ENCODE measurements around the gene ADAMTS16. TPM values are rescaled to one million over a fixed set of nuclear protein-coding genes. Genes with fewer than 3 reads are reported as not detected.

Gene ADAMTS16
- total RNA-seq, 4 donors from 2014 or later, result 0.27 to 0.94 TPM; not detected in 2

DNA sequence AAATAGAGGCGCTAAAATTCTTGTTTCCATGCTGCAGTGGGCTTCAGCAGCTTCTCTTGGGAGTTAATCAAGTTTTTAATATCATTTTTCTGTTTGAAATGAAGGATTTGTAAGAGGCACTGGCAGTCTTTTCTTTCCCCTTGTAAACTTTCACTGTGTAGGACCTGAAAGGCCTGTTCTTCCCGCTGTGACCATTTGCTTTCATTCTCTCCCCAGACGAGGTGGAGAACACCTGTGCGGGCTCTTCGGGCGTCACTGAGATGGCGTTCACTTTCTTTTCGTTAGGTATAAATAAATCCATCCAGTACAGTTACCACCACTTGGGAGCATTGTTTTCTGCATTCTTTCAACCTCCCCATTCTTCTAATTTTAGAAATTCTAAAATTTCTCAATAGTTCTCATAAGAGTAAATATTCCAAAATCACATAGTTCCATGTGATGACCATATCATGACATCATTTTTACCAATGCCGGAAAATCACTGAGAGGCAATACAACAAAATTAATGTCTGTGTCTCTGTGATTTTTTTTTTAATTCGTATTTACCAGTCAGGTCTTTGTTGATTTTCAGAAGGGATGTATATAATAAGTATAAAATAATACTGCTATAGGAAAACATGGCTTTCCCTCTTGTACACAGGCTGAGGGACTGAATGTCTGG, 150.7 kb downstream of the ADAMTS16 start:
- no peak overlapping the region for H3K4me3 ChIP-seq
- ATAC-seq, result no peak
- no peaks in the 10 kb centered on the region for H3K36me3 ChIP-seq
- peaks cover 0 to 25% (median 0%) of the 10 kb centered on the region in 3 donors for H3K9me3 ChIP-seq
- H3K27ac ChIP-seq, result no peak overlapping the region
- H3K27me3 ChIP-seq, result no peaks in the 10 kb centered on the region
- TF ChIP-seq, protein P1, sequence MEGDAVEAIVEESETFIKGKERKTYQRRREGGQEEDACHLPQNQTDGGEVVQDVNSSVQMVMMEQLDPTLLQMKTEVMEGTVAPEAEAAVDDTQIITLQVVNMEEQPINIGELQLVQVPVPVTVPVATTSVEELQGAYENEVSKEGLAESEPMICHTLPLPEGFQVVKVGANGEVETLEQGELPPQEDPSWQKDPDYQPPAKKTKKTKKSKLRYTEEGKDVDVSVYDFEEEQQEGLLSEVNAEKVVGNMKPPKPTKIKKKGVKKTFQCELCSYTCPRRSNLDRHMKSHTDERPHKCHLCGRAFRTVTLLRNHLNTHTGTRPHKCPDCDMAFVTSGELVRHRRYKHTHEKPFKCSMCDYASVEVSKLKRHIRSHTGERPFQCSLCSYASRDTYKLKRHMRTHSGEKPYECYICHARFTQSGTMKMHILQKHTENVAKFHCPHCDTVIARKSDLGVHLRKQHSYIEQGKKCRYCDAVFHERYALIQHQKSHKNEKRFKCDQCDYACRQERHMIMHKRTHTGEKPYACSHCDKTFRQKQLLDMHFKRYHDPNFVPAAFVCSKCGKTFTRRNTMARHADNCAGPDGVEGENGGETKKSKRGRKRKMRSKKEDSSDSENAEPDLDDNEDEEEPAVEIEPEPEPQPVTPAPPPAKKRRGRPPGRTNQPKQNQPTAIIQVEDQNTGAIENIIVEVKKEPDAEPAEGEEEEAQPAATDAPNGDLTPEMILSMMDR (IDR thresholded peaks at IDR 0.05), result no peak
- no peak for TF ChIP-seq EP300 (IDR thresholded peaks at IDR 0.05)
- TF ChIP-seq POLR2AphosphoS5 (IDR thresholded peaks at IDR 0.05), result no peak
- no peak for TF ChIP-seq POLR2A (IDR thresholded peaks at IDR 0.05)
- H3K4me1 ChIP-seq, result no peaks in the 10 kb centered on the region
- 62 to 64% methylated on average over 8 to 10 of the region's 10 CpGs for WGBS, 2 donors (ENCODE audit: low coverage in 1 of 2)

- Histone ChIP-seq H3K4me3 (no peak overlapping the region), H3K27me3 (no peaks in the 10 kb centered on the region), H3K36me3 (no peaks in the 10 kb centered on the region), H3K27ac (no peak overlapping the region), H3K4me1 (no peaks in the 10 kb centered on the region), H3K9me3 (peaks cover 0 to 25% (median 0%) of the 10 kb centered on the region in 3 donors)
- WGBS, 2 donors (ENCODE audit: low coverage in 1 of 2), result 80% methylated on average over 4 of the region's 7 CpGs; no CpG with 5 or more reads in 1 of the 2 donors
- TF ChIP-seq POLR2A (IDR thresholded peaks at IDR 0.05) (no peak), POLR2AphosphoS5 (IDR thresholded peaks at IDR 0.05) (no peak), EP300 (IDR thresholded peaks at IDR 0.05) (no peak)
- TF ChIP-seq, protein P1 (IDR thresholded peaks at IDR 0.05), result no peak
- ATAC-seq, result no peak
Measured at GRCh38 chr5:5291357-5291756, 151.2 kb downstream of the ADAMTS16 start.

GRCh38 chr5:5293029-5293428, 152.9 kb downstream of the ADAMTS16 start:
- Histone ChIP-seq H3K4me3 (no peak overlapping the region), H3K4me1 (no peaks in the 10 kb centered on the region), H3K36me3 (no peaks in the 10 kb centered on the region), H3K27ac (no peak overlapping the region), H3K27me3 (no peaks in the 10 kb centered on the region), H3K9me3 (peaks cover 0 to 21% (median 0%) of the 10 kb centered on the region in 3 donors)
- TF ChIP-seq POLR2AphosphoS5 (IDR thresholded peaks at IDR 0.05) (no peak), POLR2A (IDR thresholded peaks at IDR 0.05) (no peak), EP300 (IDR thresholded peaks at IDR 0.05) (no peak)
- TF ChIP-seq, protein P1 (IDR thresholded peaks at IDR 0.05), result no peak
- 83% methylated on average over 3 of the region's 5 CpGs; no CpG with 5 or more reads in 1 of the 2 donors for WGBS, 2 donors (ENCODE audit: low coverage in 1 of 2)
- no peak for ATAC-seq

DNA sequence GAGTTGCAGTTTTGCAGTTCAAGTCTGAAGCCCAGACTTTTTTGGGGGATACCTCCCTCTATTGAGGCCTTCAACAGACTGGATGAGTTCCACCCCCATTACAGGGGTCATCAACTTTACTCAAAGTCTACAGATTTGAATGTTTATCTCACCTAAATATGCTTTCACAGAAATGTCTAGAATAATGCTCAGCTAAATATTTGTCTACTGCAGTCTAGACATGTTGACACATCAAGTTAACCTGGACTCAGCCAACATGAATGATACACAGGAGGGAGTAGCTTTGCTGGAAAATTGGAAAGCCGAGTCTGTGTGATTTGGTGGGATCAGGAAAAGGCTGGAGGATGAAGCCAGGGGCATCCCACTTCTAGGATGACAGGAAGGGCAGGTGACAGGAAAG, 154.3 kb downstream of the ADAMTS16 start:
- no peak overlapping the region for H3K4me3 ChIP-seq
- no peaks in the 10 kb centered on the region for H3K4me1 ChIP-seq
- H3K27ac ChIP-seq, result no peak overlapping the region
- peaks cover 0 to 21% (median 0%) of the 10 kb centered on the region in 3 donors for H3K9me3 ChIP-seq
- H3K36me3 ChIP-seq, result no peaks in the 10 kb centered on the region
- WGBS, 2 donors (ENCODE audit: low coverage in 1 of 2), result 78 to 80% methylated on average over 1 of the region's 1 CpG
- H3K27me3 ChIP-seq, result no peaks in the 10 kb centered on the region
- no peak for ATAC-seq
- TF ChIP-seq EP300 (IDR thresholded peaks at IDR 0.05), result no peak
- TF ChIP-seq, protein P1 (IDR thresholded peaks at IDR 0.05), result no peak
- TF ChIP-seq POLR2AphosphoS5 (IDR thresholded peaks at IDR 0.05), result no peak
- no peak for TF ChIP-seq POLR2A (IDR thresholded peaks at IDR 0.05)

GRCh38 chr5:5295351-5295750, 155.2 kb downstream of the ADAMTS16 start:
- TF ChIP-seq POLR2A (IDR thresholded peaks at IDR 0.05) (no peak), POLR2AphosphoS5 (IDR thresholded peaks at IDR 0.05) (no peak), EP300 (IDR thresholded peaks at IDR 0.05) (no peak)
- TF ChIP-seq, protein P1 (IDR thresholded peaks at IDR 0.05), result no peak
- H3K27me3 ChIP-seq, result no peaks in the 10 kb centered on the region
- H3K27ac ChIP-seq, result no peak overlapping the region
- no peaks in the 10 kb centered on the region for H3K36me3 ChIP-seq
- H3K4me1 ChIP-seq, result no peaks in the 10 kb centered on the region
- peaks cover 0 to 21% (median 0%) of the 10 kb centered on the region in 3 donors for H3K9me3 ChIP-seq
- no peak for ATAC-seq
- no peak overlapping the region for H3K4me3 ChIP-seq
- WGBS, 2 donors (ENCODE audit: low coverage in 1 of 2), result 33 to 72% methylated on average over 1 to 2 of the region's 4 CpGs
